Measurements from ENCODE around the gene CCDC8. TPM values are rescaled to one million over a fixed set of nuclear protein-coding genes. Genes with fewer than 3 reads are reported as not detected.

The CCDC8 gene
- total RNA-seq, 1 experiment from 2014 or later: 0.18 TPM

DNA sequence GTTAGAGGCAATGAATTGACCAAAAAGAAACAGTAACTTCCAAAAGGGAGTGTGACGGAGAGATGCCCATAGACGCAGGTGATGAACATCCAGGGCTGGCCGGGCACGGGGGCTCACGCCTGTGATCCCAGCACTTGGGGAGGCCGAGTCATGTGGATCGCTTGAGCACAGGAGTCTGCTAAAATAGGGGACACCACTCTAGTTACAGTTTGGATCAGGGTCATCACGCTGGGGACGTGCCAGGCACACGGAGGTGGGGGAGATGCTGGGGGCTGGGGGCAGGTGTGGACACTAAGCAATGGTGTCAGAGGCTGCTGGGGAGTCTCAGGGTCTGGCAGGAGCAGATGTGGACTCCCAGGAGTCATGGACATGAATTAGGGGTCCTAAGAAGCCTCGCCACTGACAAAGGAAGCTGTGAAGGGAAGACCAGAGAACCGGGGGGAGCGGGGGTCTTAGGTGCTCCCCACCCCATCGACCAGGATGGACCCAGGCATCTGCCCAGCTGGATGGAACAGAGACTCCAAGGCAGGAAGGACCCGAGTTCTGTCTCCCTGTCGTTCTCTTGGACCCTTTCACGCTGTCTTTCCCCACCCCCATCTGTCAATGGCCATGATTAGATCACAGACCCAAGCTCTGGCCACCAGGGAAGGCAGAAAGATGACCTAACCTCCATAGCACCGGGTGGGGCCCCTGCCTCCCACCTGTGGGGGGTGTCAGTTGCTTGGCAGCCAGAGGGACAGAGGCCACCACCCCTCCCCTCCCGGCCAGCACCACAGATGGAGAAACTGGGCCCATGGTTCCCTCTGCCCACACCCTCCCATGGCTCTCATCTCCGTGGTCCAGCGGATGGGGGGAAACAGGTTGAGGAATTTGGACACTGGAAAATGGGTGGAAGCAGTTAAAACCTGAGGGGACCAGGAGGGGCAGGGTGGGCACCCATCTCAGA lies 19.6 kb downstream of the CCDC8 start:
- Histone ChIP-seq H3K36me3 (ENCODE audit: control insufficient read depth, insufficient read depth, low read length) (peaks cover 7% of the 10 kb centered on the region), H3K27me3 (replicated peaks; ENCODE audit: control insufficient read depth, insufficient read depth, low read length) (no peaks in the 10 kb centered on the region), H3K4me1 (no peaks in the 10 kb centered on the region), H3K9me3 (no peaks in the 10 kb centered on the region), H3K4me3 (ENCODE audit: low read depth, low read length) (no peak overlapping the region)
- Mint-ChIP-seq H3K27ac (ENCODE audit: unreplicated experiment) (no peak overlapping the region), H3K27me3 (ENCODE audit: insufficient read depth, unreplicated experiment) (no peaks in the 10 kb centered on the region), H3K36me3 (ENCODE audit: insufficient read depth, unreplicated experiment) (peaks cover 41% of the 10 kb centered on the region), H3K4me1 (ENCODE audit: low read depth, unreplicated experiment) (no peaks in the 10 kb centered on the region), H3K9me3 (ENCODE audit: unreplicated experiment) (peaks cover 11% of the 10 kb centered on the region), H3K4me3 (ENCODE audit: unreplicated experiment) (no peak overlapping the region)
- intact Hi-C loops (cut with micrococcal nuclease; ENCODE audit: unreplicated experiment): no loop called here
- BruUV-seq (replicated peaks): no TSS peak
- no peak for DNase-seq
- ChIA-PET POLR2A (no interaction called here), CTCF (interaction anchor here (0.7 kb wide), 1 partner anchor 8 kb away, joined by 3 read pairs; no protein-coding TSS in a partner anchor)
- TF ChIP-seq, protein P1, sequence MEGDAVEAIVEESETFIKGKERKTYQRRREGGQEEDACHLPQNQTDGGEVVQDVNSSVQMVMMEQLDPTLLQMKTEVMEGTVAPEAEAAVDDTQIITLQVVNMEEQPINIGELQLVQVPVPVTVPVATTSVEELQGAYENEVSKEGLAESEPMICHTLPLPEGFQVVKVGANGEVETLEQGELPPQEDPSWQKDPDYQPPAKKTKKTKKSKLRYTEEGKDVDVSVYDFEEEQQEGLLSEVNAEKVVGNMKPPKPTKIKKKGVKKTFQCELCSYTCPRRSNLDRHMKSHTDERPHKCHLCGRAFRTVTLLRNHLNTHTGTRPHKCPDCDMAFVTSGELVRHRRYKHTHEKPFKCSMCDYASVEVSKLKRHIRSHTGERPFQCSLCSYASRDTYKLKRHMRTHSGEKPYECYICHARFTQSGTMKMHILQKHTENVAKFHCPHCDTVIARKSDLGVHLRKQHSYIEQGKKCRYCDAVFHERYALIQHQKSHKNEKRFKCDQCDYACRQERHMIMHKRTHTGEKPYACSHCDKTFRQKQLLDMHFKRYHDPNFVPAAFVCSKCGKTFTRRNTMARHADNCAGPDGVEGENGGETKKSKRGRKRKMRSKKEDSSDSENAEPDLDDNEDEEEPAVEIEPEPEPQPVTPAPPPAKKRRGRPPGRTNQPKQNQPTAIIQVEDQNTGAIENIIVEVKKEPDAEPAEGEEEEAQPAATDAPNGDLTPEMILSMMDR (IDR thresholded peaks at IDR 0.05; ENCODE audit: insufficient read depth in 1 of 2, low read depth in 1 of 2, low read length in 1 of 2, severe bottlenecking in 1 of 2, unreplicated experiment in 1 of 2): no peak

DNA sequence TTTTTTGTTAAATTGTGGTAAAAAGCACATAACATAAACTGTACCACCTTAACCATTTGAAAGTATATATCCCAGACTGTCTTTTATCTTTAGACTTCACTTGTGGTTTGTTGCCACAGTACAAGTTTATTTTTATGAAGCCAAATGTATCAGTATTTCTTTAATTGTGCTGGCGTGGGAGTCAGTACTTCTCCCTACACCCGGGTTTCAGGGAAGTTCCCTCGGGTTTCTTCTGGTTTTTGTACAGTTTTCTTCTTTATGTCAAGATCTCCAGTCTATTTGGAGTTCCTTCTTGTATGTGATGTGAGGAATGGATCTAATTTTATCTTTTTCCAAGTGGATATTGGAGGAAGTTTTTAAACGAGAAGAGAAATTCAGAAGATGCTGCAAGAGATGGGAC lies 20.5 kb downstream of the CCDC8 start:
- intact Hi-C loops (cut with micrococcal nuclease; ENCODE audit: unreplicated experiment): no loop called here
- CTCF ChIA-PET: no interaction called here

DNA sequence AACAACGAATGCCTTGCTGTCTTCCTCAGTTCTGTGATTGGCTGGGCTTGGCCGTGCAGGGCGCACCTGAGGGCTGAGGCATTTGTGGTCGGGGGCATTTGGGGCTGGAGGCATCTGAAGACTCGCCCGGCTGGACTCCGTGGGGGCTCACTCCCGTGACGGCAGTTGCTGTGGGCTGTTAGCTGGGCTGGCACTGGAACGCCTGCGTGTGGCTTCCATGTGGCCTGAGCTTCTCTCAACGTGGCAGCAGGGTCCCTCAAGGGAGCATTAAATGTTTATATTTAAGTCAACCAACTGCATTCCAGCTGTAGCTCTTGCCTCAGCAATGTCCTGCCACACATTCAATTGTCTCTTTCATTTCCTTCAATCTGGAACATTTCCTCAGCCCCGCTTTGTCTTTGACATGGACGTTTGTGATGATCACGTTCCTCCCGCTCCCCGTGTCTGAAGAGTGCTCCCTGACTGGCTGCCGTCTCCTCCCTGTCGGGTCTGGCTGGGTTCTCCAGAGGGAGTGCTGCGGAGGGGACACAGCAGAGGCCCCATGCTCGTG lies 21.0 kb downstream of the CCDC8 start:
- no peaks in the 10 kb centered on the region for H3K4me1 Mint-ChIP-seq (ENCODE audit: low read depth, unreplicated experiment)
- no TSS peak for BruUV-seq (replicated peaks)
- H3K9me3 Mint-ChIP-seq (ENCODE audit: unreplicated experiment): peaks cover 11% of the 10 kb centered on the region
- Histone ChIP-seq H3K4me3 (ENCODE audit: low read depth, low read length) (no peak overlapping the region), H3K4me1 (no peaks in the 10 kb centered on the region), H3K9me3 (no peaks in the 10 kb centered on the region), H3K36me3 (ENCODE audit: control insufficient read depth, insufficient read depth, low read length) (peaks cover 9% of the 10 kb centered on the region), H3K27me3 (replicated peaks; ENCODE audit: control insufficient read depth, insufficient read depth, low read length) (no peaks in the 10 kb centered on the region)
- H3K27ac Mint-ChIP-seq (ENCODE audit: unreplicated experiment): no peak overlapping the region
- ChIA-PET CTCF (no interaction called here), POLR2A (no interaction called here)
- intact Hi-C loops (cut with micrococcal nuclease; ENCODE audit: unreplicated experiment): no loop called here
- TF ChIP-seq, protein P1 (IDR thresholded peaks at IDR 0.05; ENCODE audit: insufficient read depth in 1 of 2, low read depth in 1 of 2, low read length in 1 of 2, severe bottlenecking in 1 of 2, unreplicated experiment in 1 of 2): no peak
- no peaks in the 10 kb centered on the region for H3K27me3 Mint-ChIP-seq (ENCODE audit: insufficient read depth, unreplicated experiment)
- H3K4me3 Mint-ChIP-seq (ENCODE audit: unreplicated experiment): no peak overlapping the region
- peaks cover 55% of the 10 kb centered on the region for H3K36me3 Mint-ChIP-seq (ENCODE audit: insufficient read depth, unreplicated experiment)
- no peak for DNase-seq

More for the DNA sequence above, 20.5 kb downstream of the CCDC8 start:
- Mint-ChIP-seq H3K4me3 (ENCODE audit: unreplicated experiment) (no peak overlapping the region), H3K27ac (ENCODE audit: unreplicated experiment) (no peak overlapping the region), H3K4me1 (ENCODE audit: low read depth, unreplicated experiment) (no peaks in the 10 kb centered on the region), H3K27me3 (ENCODE audit: insufficient read depth, unreplicated experiment) (no peaks in the 10 kb centered on the region), H3K36me3 (ENCODE audit: insufficient read depth, unreplicated experiment) (peaks cover 50% of the 10 kb centered on the region), H3K9me3 (ENCODE audit: unreplicated experiment) (peaks cover 11% of the 10 kb centered on the region)
- Histone ChIP-seq H3K27me3 (replicated peaks; ENCODE audit: control insufficient read depth, insufficient read depth, low read length) (no peaks in the 10 kb centered on the region), H3K36me3 (ENCODE audit: control insufficient read depth, insufficient read depth, low read length) (peaks cover 9% of the 10 kb centered on the region), H3K4me1 (no peaks in the 10 kb centered on the region), H3K9me3 (no peaks in the 10 kb centered on the region), H3K4me3 (ENCODE audit: low read depth, low read length) (no peak overlapping the region)
- DNase-seq: no peak
- POLR2A ChIA-PET: no interaction called here
- TF ChIP-seq, protein P1 (IDR thresholded peaks at IDR 0.05; ENCODE audit: insufficient read depth in 1 of 2, low read depth in 1 of 2, low read length in 1 of 2, severe bottlenecking in 1 of 2, unreplicated experiment in 1 of 2): no peak
- no TSS peak for BruUV-seq (replicated peaks)

All from Caco-2 (cell line).